Stimulated activated CD8-positive, alpha-beta memory T cell treated with anti-CD3 and anti-CD28 coated beads, Interleukin-4, amount 100 ng/mL, for 1 hour (primary cell): ENCODE results near the gene SECISBP2L.
A peak's percentile ranks its signal among the peaks of the same experiment; 100 is the strongest.
"Not testable (repeated sequence)": the region's sequence is repeated elsewhere in the genome, so short reads cannot be mapped to it uniquely, and the experiment has no call there.

Experiments used
- DNase-seq, 2 donors: peaks; one replicate each; pipeline ENCODE4 v3.0.0-alpha.2; 2020; ENCODE audit warnings: low read depth in 2 of 2, low spot score in 1 of 2

Gene SECISBP2L

DNA sequence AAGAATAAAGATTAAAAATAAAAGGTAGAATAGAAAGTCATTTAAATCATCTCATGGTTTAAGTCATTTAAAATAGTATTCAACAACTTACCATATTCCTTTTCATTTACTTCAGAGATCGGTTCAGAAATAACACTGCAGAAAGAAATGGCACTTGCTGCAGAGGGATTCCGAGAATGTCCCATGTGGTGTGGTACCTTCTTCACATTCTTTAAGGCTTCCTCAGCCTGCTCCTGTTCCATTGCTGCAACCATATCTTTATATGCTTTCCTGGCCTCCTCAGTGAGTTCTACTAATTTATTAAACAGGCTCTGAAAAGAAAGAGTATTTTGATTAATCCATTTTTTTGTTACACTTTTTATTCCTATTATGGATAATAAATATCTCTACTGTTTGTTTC is 50.0 kb downstream of the SECISBP2L start:
- no peak for DNase-seq

DNA sequence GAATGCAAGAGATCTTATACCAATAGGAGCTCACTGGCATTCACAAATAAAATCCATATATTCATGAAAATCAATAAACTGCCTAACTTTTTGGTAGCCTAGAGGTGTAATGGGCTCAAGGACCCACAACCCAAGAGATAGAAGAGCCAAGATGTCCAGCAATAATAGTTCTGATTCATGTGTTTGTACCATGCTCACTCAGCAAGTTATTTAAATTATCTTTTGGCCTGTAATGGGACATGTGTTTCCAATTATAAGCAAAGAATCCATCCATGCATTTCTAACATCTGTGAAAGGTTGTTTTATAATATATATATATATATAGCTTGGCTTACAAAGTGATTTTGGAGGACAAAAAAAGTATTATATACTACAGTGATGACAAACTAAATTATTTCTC is 52.9 kb downstream of the SECISBP2L start:
- DNase-seq: no peak

DNA sequence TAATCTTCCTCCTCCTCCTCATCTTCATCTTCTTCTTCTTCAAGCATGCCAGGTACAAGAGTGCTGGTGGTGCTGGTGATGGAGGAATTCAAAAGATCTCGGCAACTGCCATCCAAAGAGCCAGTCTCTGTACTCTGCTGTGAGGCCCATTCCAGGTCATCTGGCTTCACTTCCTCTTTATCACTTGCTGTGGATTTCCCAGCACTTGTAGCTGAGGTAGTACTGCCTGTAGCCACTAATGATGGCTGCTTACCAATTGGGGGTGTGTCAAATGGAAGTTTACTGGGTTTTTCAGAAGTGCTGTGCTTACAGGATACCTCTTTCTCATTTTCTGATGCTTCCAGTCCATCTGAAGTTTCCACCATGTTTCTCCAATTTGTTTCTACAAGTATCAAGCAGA is 53.7 kb downstream of the SECISBP2L start:
- no peak for DNase-seq

DNA sequence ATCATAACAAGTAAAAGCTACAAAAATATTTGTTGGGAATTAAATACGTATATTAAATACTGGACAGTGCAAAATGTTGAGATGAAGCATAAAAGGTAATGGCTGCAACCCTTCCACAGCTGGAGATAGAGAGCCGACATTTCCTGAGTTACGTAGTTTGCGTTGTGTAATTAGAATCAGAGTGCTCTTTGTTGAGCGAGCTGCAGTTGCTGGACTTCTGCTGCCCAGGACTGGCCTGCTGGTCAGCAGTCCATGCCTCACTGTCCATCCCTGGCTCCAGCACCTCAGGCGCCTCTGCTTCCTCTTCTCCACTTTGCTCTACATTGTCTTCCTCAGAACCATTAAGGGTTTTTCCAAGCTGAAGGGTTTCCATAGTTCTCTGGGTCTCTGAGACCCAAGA is 54.1 kb downstream of the SECISBP2L start:
- DNase-seq: no peak

DNA sequence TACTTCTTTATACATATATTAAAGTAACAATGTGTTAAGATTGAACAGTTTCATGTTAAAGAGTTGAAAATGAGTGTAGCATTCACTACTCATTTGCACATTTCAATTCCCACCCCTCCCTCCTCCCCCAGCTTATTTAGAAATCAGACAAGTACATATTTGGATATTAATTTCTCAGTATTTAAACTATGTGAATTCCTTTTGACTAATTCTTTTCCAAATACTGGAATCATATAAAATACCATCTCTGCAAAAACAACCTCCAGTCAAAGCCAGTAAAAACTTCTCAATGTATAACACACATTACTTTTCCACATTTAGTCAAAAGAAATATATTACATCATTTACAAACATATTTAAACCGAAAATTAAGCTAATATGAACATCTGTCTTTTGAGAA is 57.1 kb downstream of the SECISBP2L start:
- DNase-seq: no peak

DNA sequence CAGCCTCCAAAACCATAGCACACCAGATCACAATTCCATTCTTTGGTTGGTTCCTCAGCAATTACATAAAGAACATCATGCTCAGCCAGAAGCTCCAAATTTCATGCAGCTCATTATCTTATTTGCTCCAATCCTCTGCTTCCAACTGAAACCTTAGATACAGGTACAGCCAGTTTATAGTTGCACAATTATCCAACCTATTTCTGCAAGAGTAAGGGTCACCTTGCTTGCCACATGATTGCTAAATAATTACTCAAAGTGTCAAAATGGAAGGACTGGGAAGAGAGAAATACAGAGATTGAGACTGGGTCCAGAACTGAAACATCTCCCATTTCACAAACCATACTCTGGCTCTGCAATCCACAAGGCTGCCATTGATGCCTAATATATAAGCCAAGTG is 59.1 kb downstream of the SECISBP2L start:
- DNase-seq: no peak

DNA sequence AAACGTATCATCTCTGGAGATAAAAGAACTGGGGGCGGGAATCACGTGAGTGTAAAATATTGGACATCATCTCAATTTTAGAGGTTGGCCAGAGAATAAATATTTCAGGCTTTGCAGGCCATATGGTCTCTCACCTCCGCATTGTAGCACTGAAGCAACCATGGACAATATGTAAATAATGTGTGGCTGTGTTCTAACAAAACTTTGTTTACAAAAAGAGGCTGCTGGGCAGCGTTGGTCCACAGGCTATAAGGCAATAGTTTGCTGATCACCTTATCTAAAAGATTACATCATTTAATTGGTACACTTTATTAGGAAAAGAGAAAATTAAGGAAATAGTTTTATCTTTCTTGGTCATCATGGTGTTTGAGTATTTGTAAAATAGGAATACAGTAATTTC is 60.0 kb downstream of the SECISBP2L start:
- DNase-seq: no peak

DNA sequence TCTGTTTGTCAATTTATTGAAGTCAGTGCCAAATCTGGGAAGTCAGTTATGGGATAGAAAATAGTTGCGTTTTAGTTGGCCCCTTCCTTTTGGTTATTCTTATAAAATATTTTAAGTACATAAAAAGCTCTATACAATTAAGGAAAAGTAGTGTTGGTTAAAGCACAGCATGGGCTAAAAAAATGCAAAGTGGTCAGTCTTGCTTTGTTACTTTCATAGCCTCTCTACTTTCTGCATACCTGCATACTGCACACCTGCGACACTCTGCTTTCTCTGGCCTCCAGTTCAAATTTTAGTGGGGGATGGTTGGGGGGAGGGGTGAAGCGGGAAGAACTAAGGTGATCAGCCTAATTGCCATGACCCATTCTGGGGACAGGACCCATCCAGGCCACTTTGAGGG is 60.7 kb downstream of the SECISBP2L start:
- no peak for DNase-seq

DNA sequence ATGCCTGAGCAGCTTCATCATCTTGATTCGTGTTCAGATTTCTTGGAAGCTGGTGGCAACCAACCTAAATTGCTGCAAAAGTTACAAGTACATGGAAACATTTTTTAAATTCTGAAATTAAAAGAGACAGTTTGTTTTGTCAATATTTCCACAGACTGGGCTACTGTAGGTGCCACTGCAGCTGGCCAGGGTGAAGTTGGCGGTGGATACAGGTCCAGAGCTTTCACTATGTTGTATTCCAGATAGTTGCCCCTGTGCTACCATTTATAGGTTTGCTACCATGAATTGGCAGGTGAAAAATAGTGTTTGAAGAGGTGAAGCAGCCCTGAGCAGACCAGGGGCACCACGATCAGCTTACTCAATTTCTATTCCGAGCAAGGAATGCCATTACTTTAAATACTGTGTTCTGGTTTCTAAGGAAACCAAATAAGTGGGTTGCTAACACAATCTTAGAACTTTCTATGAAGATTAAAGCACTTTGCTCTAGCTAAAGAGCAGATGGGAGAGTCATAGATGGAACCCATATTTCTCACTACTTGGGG is 61.4 kb downstream of the SECISBP2L start:
- DNase-seq: no peak

DNA sequence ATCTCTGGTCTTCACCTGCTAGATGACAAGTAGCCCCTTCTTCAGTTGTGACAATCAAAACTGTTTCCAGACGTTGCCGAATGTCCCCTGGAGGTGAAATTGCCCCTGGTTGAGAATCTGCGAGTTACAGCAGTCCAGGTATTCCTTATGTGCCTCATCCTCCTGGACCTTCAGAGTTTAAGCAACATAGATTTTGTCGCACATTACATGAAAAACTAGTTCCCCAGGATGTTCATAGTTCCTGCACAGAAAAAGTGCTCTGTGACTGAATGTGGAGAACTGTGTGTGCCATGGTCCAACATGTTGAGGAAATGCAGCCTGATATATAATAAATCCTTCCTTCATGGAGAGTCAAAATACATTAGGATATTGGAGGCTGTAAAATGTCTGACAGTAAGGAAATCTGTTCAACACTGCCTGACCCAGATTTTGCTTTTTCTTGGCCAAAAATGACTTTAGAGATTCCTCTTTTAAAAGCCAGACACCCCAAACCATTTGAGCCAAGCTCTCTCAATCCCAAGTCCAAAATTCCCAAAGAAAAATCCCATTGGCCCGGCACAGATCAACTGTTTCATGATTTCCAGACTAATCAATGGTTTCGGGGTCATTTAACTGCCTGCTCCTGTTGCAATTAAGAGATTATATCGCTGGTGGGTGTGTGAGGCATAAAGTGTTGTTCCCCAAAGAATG is 62.1 kb downstream of the SECISBP2L start:
- DNase-seq: no peak

DNA sequence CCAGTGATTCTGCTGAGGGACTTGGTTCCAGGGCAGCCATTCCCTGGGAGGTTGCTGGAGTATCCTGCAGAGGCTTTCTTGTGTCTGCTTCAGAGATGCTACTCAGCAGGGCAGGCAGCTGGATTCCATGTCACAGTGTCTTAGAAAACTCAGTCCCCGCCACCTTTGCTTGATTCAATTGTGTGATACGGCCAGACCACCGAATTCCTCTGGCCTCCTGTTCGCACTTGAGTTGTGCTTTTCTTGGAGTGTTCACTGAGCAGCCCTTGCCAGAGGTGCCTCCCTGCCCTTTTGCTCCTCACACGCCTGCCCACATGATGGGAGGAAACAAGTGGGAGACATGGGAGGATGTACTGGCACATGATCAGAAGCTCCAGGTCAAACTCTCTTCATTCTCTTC is 62.9 kb downstream of the SECISBP2L start:
- no peak for DNase-seq

DNA sequence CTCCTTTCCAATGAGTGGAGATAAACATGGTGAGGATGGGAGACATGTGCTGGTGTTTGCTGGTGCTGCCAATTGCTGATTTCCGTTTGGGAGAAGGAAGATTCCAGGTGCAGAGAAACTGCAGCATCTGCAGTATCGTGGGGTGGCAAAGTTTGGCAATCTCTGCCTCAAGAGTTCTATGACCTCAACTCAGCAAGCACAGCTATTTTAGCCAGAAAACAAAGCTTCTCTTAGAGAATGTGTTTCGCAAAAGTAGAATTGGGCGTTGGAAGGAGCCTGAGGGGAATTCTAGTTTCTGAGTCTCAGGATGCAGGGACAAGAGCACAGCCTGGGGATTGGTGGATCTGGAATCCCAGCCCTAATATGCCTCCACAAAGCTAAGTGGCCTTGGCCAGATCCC is 64.3 kb downstream of the SECISBP2L start:
- no peak for DNase-seq

DNA sequence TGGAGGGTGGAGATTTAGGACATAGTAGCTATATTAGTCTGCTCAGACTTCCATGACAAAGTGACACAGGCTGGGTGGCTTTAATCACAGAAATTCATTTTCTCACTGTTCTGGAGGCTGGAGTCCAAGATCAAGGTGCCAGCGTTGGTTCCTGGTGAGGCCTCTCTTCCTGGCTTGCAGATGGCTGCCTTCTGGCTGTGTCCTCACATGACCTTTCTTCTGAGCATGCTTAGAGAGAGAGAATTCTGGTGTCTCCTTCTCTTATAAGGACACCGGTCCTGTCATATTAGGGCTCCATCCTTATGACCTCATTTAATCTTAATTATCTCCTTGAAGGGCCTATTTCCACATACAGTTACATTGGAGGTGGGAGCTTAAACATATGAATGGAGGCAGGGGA is 67.6 kb downstream of the SECISBP2L start:
- DNase-seq: no peak

DNA sequence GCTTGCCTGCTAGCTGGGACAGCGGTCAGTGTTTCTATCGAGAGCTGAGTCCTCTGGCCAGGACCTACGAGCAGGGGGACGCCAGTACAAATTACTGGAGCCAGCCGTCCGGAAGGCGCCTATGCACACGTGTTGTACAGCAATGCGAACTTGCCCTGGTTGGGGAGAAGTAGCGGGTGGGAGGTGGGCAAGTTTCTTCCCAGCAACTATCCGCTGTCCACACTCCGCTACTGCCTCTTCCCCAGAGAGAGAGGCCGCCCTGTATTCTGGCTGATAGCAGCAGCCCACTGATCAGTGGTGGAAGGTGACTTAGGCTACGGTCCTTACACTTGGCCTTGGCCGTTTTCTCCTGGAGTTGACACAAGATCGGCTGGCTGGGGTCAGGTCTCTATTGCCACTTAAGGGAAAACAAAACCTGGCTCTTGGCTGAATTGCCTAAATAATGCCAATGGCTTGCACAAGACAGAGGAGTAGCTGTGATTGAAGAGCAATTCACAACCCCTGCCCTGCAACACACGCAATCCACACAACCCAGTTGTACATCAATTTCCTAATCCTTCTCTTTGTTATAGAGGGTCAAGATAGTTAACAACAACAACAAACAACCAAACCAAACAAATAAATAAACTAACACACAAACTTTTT is 69.7 kb downstream of the SECISBP2L start:
- DNase-seq: no peak

DNA sequence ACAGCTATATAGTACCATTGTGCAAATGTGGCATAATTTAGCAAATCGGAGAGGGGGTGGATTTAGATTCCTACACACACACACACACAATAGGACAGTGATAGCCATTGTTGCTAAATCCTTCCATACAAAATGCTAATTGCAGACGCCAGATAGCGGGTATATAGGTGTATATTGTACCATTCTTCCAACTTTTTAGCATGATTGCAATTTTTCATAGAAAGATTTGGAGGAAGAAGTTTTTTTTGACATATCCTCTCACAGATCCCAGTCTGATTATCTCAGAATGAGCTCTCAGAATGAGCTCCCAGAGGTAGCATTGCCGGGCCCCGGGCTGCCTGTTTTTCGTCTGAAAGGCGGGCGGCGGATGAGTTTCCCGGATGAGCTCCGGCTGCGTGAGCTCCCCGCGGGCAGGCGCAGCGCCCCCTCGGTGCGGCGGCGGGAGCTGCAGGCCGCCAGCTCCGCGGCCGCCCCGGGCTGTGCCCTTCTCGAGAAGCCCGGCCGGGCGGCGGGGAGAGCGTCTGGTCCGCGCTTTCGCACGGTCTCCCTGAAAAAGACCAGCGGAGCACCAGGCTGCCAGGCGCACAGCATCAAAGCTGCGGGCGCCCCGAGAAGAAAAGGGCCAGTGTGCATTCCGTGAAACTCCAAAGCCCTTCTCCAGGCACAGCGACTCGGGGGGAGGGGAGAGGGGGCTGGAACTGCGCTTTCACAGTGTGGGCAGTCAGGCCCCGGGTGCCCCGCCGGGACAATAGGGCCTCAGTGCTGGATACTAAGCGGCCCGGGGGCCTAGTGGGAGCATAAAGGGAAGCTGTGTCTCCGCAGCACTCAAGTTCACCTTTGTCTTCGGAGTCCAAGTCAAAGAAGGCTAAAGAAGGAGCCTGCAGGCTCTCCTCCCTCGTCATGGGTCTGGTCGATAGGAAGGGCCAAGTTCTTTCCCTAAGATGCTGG is 70.5 kb downstream of the SECISBP2L start:
- peak; percentile 16 to 52 for DNase-seq

DNA sequence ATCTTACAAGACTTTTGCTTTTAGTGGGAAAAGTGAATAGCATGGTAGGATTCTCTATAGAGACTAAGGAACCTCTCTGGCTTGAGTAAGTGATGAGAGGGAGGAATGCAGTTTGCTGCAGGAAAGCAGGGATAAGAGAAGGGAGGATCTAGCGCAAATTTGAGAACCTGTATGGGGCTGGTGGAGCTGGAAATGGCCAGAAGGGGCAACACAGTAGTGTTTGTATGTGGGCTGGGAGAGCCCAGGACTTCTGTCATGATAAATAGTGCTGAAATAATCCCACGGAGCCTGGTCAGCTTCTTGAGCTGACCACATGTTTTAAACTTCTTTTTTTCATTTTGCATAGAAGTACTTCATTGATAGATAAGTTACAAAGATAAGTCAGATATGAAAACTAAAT is 71.4 kb downstream of the SECISBP2L start:
- DNase-seq: no peak

DNA sequence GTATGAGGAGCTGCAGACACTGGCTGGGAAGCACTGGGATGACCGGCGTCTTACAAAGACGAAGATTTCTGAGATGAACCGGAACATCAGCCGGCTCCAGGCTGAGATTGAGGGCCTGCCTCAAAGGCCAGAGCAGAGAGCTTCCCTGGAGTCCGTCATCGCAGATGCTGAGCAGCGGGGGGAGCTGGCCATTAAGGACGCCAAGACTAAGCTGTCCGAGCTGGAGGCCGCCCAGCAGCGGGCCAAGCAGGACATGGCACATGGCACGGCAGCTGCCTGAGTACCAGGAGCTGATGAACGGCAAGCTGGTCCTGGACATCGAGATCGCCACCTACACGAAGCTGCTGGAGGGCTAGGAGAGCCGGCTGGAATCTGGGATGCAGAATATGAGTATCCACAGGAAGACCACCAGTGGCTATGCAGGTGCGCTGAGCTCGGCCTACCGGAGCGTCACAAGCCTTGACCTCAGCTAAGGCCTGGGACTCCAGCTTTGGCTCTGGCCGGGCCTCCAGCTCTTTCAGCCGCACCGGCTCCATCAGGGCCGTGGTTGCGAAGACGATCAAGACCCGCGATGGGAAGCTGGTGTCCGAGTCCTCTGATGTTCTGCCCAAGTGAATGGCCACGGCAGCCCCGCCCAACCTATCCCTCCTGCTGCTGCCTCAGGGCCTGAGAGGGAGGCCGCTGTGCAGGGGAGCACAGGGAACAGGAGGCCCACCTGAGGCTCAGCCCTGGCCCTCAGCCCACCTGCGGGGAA is 73.3 kb downstream of the SECISBP2L start:
- no peak for DNase-seq

DNA sequence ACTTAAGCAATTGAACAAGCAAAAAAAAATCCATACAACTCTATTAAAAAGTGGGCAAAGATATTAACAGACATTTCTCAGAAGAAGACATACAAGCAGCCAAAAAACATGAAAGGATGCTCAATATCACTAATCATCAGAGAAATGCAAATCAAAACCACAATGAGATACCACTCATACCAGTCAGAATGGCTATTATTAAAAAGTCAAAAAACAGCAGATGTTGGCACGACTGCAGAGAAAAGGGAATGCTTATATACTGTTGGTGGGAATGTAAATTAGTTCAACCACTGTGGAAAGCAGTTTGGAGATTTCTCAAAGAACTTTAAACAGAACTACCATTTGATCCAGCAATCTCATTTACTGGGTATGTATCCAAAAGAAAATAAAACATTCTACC is 75.3 kb downstream of the SECISBP2L start:
- not testable (repeated sequence) for DNase-seq

DNA sequence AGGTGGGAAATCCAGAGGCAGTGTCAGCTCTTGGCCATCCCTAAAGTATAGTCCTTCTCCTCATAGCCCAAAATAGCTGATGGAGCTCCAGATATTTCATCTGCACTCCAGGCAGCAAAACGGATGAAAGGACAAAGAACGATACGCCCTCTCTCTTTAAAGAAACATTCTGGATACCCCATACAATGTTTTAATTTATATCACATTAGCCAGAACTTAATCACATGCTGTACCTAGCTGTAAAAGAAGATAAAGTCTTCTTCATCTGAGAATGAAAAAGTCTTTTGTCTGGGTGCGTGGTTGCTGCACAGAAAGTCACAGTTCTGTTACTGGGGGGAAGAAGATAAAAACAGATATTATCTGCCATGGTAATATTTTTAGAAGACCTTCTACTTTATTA is 78.2 kb downstream of the SECISBP2L start:
- DNase-seq: no peak

DNA sequence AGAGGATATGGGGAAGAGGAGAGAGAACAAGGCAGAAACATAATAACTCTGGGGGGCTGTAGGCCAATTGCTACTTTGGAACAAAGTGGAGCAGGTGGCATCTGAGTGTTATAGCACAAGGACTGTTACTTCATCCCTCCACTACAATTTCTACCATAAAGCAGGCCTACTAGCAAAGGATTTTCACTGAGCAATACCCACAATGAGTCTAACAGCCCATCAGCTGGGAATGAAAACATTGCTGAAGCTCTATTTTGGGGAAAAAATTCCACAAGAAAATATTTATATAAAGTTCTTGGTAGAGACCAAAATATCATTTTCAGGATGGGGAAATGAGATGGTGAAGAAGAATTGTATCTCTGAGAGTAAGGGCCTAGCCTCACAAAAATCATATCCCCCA is 78.9 kb downstream of the SECISBP2L start:
- DNase-seq: no peak
